ENCODE data around the gene VAV3. TPM values are rescaled to one million over a fixed set of nuclear protein-coding genes. Genes with fewer than 3 reads are reported as not detected.
A peak's percentile ranks its signal among the peaks of the same experiment; 100 is the strongest.

The VAV3 gene
- total and polyA plus RNA-seq, 10 donors, result 10.5 to 63.0 (median 38.8) TPM

DNA sequence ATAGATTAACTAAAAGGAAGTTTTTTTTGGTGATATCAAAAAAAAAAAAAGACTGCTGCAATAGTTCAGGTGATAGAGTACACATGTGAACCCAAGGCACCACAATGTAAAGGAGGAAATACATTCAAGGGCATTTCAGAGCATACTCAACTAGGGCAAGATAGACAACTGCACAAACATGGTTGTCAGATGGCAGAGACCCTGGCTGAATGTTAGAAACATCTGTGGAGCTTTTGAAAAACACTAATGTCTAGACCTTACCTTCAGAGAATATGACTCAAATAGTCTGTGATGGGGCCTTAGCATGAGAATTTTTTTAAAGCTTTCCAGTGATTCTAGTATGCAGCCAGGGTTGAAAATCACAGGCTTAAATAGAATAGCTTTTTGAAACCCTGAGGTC lies 173.6 kb downstream of the VAV3 start:
- Histone ChIP-seq H3K27me3 (replicated peaks in 1 of 7) (no peaks in the 10 kb centered on the region), H3K4me3 (no peak overlapping the region), H3K4me1 (peaks cover 21 to 100% (median 50%) of the 10 kb centered on the region in 6 donors), H3K9me3 (no peaks in the 10 kb centered on the region), H3K36me3 (no peaks in the 10 kb centered on the region), H3K27ac (peak overlapping the region in 1 of 8 donors; percentile 2)
- DNase-seq, result no peak
- intact Hi-C loops (cut with DNase I; ENCODE audit: low total_unique reads), result no loop called here
- TF ChIP-seq POLR2A (IDR thresholded peaks at IDR 0.05), result no peak
- TF ChIP-seq POLR2AphosphoS5 (IDR thresholded peaks at IDR 0.05), result no peak
- TF ChIP-seq, protein P1, sequence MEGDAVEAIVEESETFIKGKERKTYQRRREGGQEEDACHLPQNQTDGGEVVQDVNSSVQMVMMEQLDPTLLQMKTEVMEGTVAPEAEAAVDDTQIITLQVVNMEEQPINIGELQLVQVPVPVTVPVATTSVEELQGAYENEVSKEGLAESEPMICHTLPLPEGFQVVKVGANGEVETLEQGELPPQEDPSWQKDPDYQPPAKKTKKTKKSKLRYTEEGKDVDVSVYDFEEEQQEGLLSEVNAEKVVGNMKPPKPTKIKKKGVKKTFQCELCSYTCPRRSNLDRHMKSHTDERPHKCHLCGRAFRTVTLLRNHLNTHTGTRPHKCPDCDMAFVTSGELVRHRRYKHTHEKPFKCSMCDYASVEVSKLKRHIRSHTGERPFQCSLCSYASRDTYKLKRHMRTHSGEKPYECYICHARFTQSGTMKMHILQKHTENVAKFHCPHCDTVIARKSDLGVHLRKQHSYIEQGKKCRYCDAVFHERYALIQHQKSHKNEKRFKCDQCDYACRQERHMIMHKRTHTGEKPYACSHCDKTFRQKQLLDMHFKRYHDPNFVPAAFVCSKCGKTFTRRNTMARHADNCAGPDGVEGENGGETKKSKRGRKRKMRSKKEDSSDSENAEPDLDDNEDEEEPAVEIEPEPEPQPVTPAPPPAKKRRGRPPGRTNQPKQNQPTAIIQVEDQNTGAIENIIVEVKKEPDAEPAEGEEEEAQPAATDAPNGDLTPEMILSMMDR (IDR thresholded peaks at IDR 0.05 in 8 of 11, conservative IDR thresholded peaks at IDR 0.05 in 3 of 11), result no peak

DNA sequence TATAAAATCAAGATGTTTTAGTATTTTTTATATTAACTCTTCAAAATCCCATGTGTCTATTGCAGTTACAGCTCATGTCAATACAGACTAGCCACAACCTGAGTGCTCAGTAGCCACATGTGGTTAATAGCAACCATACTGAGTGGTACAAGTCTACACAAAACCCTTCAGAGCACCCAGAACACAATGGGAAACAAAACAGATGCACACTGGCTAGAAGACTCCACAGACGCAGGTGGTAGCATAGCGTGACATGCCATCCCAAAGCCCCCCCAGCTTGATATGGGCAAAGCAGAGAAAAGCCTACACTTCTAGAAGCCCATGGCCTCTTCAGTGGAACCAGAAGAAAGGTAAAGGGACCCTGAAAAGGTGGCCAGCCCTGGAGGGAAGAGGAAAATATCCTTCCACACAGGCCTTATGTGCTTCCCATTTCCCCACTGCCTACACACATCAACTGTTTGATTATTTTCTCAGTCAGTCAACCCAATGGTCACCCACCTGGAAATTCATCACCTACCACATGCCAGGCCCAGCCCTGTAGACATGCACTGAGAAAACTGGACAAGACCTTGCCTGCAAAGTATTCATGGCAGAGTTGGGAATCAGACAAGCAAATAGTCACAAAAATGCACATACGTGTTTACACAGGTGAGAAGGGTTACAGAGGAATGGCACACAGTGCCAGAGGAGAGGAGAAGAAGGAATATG lies 175.0 kb downstream of the VAV3 start:
- TF ChIP-seq, protein P1 (IDR thresholded peaks at IDR 0.05 in 8 of 11, conservative IDR thresholded peaks at IDR 0.05 in 3 of 11), result no peak
- no peak for TF ChIP-seq POLR2AphosphoS5 (IDR thresholded peaks at IDR 0.05)
- 75 to 93% (median 88%) methylated on average over 3 of the region's 3 CpGs for whole genome bisulfite sequencing, 5 donors
- intact Hi-C loops (cut with DNase I; ENCODE audit: low total_unique reads), result loop anchor here (10.0 kb wide), 1 partner anchor 175 kb away; the partner anchor contains the start of gene VAV3
- H3K9me3 ChIP-seq, result no peaks in the 10 kb centered on the region
- H3K27me3 ChIP-seq (replicated peaks in 1 of 7), result no peaks in the 10 kb centered on the region
- H3K4me3 ChIP-seq, result no peak overlapping the region
- DNase-seq, result no peak
- no peaks in the 10 kb centered on the region for H3K36me3 ChIP-seq
- peaks cover 34 to 100% (median 54%) of the 10 kb centered on the region in 6 donors for H3K4me1 ChIP-seq
- H3K27ac ChIP-seq, result no peak overlapping the region

DNA sequence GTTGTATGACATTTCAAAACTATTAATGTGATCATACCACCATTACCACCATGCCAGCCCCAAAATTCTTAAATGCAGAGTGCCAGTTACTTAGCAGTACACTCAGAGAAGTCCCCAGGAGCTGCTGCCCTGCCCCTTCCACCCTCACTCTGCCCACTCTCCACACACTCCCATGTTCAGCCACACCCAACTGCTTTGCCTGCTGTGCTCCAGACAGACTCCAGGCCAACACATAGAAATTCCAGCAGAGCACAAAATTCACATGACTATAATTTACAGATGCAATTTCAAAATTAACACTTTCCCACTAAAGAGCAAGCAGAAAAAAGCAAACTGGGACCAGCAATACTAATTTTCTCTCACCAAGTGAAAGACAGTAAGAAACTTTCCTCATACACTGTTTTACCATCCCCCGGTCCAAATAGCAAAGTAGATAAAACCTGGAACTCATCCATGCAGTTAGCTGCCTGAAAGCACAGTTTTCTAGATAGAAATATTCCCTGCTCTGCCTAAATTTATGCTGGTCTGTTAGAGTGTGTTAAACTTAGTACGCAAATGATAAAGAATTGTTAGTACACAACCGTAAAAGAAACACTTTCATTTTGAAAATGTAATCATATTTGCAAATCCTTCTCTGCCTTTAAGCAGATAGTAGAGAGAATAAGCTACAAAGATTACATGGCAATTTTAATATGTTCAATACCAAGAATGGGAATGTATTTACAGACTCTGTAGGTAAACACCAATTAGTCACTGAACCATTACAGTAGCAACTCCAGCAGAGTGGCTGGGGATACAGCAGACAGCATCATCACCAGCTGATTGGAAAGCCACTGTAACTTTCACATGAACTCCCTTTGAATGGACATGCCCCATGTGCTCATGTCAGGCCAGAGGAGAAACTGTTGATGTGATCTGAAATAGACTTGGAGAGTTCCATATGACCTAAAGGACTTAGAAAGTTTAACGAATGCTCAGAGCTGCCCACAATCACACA lies 176.5 kb downstream of the VAV3 start:
- no peaks in the 10 kb centered on the region for H3K27me3 ChIP-seq (replicated peaks in 1 of 7)
- DNase-seq, result no peak
- intact Hi-C loops (cut with DNase I; ENCODE audit: low total_unique reads), result loop anchor here (10.0 kb wide), 1 partner anchor 176 kb away; the partner anchor contains the start of gene VAV3
- 63 to 67% (median 65%) methylated on average over 4 of the region's 4 CpGs for WGBS, 5 donors
- H3K4me3 ChIP-seq, result peak overlapping the region in 1 of 8 donors; percentile 0
- peaks cover 30 to 98% (median 60%) of the 10 kb centered on the region in 6 donors for H3K4me1 ChIP-seq
- no peaks in the 10 kb centered on the region for H3K36me3 ChIP-seq
- H3K9me3 ChIP-seq, result no peaks in the 10 kb centered on the region
- TF ChIP-seq POLR2A (IDR thresholded peaks at IDR 0.05), result no peak
- H3K27ac ChIP-seq, result peak overlapping the region in 4 of 8 donors; percentile 19 to 84 (median 77)

DNA sequence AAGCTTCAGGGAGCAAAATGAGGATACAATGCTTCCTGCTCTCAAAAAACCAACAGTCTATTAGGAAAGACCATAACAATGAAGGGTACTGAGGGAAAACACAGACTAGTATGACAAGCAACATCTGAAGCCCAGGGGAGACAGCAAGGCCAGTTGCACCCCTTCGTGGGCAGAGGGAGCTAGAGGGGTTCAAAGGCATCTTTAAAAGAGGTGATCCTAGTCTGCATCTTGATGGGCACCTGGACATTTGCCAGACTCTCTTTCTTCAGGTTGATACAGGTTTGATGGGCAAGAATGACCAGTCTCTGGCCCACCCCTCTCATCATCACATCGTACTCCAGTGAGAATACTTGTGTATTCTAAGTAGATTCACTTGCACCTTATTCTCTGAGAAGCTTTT lies 177.7 kb downstream of the VAV3 start:
- no peaks in the 10 kb centered on the region for H3K9me3 ChIP-seq
- peak overlapping the region in 7 of 8 donors; percentile 37 to 84 (median 71) for H3K27ac ChIP-seq
- H3K4me1 ChIP-seq, result peaks cover 31 to 98% (median 63%) of the 10 kb centered on the region in 6 donors
- intact Hi-C loops (cut with DNase I; ENCODE audit: low total_unique reads), result loop anchor here (10.0 kb wide), 1 partner anchor 178 kb away; the partner anchor contains the start of gene VAV3
- DNase-seq, result peak; percentile 76
- 63 to 81% (median 70%) methylated on average over 2 of the region's 2 CpGs for WGBS, 5 donors
- TF ChIP-seq, protein P1 (IDR thresholded peaks at IDR 0.05 in 8 of 11, conservative IDR thresholded peaks at IDR 0.05 in 3 of 11), result peak in 7 of 11 experiments; percentile 11 to 54 (median 46)
- TF ChIP-seq POLR2A (IDR thresholded peaks at IDR 0.05), result no peak
- H3K27me3 ChIP-seq (replicated peaks in 1 of 7), result no peaks in the 10 kb centered on the region
- no peak overlapping the region for H3K4me3 ChIP-seq
- no peaks in the 10 kb centered on the region for H3K36me3 ChIP-seq

Data from spleen (tissue), 11 donors.